OCI-LY1 (cell line): ENCODE data around the gene MCC.

Experiments used
- EZH2 ChIP-seq: fragments of 200-600 bp; sonication (generic), shearing (Covaris generic); IDR thresholded peaks from 2 replicates; pipeline ENCODE4 v1.8.0; 2017; ENCODE audit warnings: borderline replicate concordance, mixed run types, mild to moderate bottlenecking, antibody characterized with exemption, low read length, moderate library complexity, mixed read lengths
- TF ChIP-seq, protein P1 (sequence below): fragments of 200-600 bp; sonication (generic), shearing (Covaris generic); IDR thresholded peaks from 2 replicates; pipeline ENCODE4 v1.5.1; 2017; ENCODE audit warnings: mild to moderate bottlenecking, antibody characterized with exemption, low read length, moderate library complexity, mixed read lengths

DNA sequence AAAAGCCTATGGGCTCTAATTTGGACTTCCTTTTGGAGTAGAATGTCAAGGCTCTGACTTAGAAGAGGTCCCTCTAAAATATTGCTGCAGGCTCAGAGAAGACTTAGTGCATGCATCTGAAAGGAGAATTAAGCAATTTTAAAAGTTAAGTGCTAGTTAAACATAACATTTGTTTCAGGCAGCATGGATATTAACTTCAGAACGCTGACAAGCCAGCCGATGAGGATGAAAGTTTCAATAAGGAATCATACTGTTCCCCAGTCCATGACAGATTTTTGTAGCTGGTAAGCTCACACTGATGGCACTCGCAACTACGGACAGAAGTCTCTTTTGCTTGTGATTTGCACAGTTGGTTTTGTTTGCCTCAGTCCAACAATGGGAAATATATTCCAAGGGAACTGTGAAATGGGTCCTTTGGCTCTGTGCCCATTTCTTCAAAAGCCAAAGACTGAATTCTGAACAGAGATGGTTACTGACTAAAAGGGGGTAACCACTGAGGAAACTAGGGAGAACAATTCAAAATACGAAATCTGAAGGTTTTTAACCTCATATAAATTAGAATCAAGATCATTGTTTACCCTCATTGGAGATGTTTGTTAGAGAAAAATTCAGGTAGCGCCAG lies 464.1 kb downstream of the MCC start:
- TF ChIP-seq, protein P1, sequence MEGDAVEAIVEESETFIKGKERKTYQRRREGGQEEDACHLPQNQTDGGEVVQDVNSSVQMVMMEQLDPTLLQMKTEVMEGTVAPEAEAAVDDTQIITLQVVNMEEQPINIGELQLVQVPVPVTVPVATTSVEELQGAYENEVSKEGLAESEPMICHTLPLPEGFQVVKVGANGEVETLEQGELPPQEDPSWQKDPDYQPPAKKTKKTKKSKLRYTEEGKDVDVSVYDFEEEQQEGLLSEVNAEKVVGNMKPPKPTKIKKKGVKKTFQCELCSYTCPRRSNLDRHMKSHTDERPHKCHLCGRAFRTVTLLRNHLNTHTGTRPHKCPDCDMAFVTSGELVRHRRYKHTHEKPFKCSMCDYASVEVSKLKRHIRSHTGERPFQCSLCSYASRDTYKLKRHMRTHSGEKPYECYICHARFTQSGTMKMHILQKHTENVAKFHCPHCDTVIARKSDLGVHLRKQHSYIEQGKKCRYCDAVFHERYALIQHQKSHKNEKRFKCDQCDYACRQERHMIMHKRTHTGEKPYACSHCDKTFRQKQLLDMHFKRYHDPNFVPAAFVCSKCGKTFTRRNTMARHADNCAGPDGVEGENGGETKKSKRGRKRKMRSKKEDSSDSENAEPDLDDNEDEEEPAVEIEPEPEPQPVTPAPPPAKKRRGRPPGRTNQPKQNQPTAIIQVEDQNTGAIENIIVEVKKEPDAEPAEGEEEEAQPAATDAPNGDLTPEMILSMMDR: no peak
- TF ChIP-seq EZH2: no peak
